Gastrocnemius medialis (tissue), 4 donors: ENCODE results near the gene PDZD7.

Source experiments
- CTCF ChIP-seq, 5 experiments: fragments of 450-650 bp in 3 of 5; fragments of 200-600 bp in 2 of 5; sonication (generic) in 2 of 5; IDR thresholded peaks in 4 of 5; conservative IDR thresholded peaks in 1 of 5; 1 replicate in 4 of 5; 2 replicates in 1 of 5; pipeline ENCODE4 v1.5.1; 2016 to 2019; ENCODE audit warnings: antibody characterized with exemption in 5 of 5, mild to moderate bottlenecking in 3 of 5, moderate library complexity in 3 of 5
- POLR2A ChIP-seq, 2 donors: fragments of 450-650 bp; IDR thresholded peaks; one replicate each; pipeline ENCODE4 v1.6.1; 2017; ENCODE audit warnings: antibody characterized with exemption in 2 of 2, mild to moderate bottlenecking in 2 of 2, moderate library complexity in 2 of 2

GRCh38 chr10:100978121-100978900, 52.6 kb downstream of the PDZD7 start:
- no peak for TF ChIP-seq CTCF (IDR thresholded peaks at IDR 0.05 in 4 of 5, conservative IDR thresholded peaks at IDR 0.05 in 1 of 5)
- no peak for TF ChIP-seq POLR2A (IDR thresholded peaks at IDR 0.05)
